Smooth muscle cell (in vitro differentiated cells): ENCODE data around the gene EGR1. TPM values are rescaled to one million over a fixed set of nuclear protein-coding genes. Genes with fewer than 3 reads are reported as not detected.

Experiments used
- DNase-seq: peaks from one replicate; lab custom pipeline; 2025; ENCODE audit not compliant: unreplicated experiment; lab: John Stamatoyannopoulos, UW
- H2AFZ ChIP-seq: fragments of 200-600 bp; sonication (generic); 2 replicates; pipeline ENCODE4 v1.6.0; 2016; ENCODE audit warnings: antibody characterized with exemption, low read depth, mild to moderate bottlenecking
- H3F3A ChIP-seq: fragments of 200-600 bp; sonication (generic); 2 replicates; pipeline ENCODE4 v1.6.0; 2017; ENCODE audit warnings: antibody characterized with exemption, low read depth
- H3K27ac ChIP-seq: fragments of 200-600 bp; sonication (generic); 2 replicates; pipeline ENCODE4 v1.5.1; 2016; ENCODE audit warnings: low read depth, mild to moderate bottlenecking
- H3K27me3 ChIP-seq: fragments of 200-600 bp; sonication (generic); 2 replicates; pipeline ENCODE4 v1.6.1; 2016; ENCODE audit warnings: low read depth, mild to moderate bottlenecking
- H3K36me3 ChIP-seq: fragments of 200-600 bp; sonication (generic); 2 replicates; pipeline ENCODE4 v1.5.1; 2016; ENCODE audit warnings: low read depth
- H3K4me1 ChIP-seq: fragments of 200-600 bp; sonication (generic); 2 replicates; pipeline ENCODE4 v1.5.1; 2016; ENCODE audit warnings: low read depth
- H3K4me2 ChIP-seq: fragments of 200-600 bp; sonication (generic); 2 replicates; pipeline ENCODE4 v1.6.0; 2016; ENCODE audit warnings: mild to moderate bottlenecking
- H3K4me3 ChIP-seq: fragments of 200-600 bp; sonication (generic); 2 replicates; pipeline ENCODE4 v1.5.1; 2016; ENCODE audit warnings: mild to moderate bottlenecking
- H3K79me2 ChIP-seq: fragments of 200-600 bp; sonication (generic); 2 replicates; pipeline ENCODE4 v1.6.0; 2016; ENCODE audit warnings: low read depth, mild to moderate bottlenecking
- H3K9ac ChIP-seq: fragments of 200-600 bp; sonication (generic); 2 replicates; pipeline ENCODE4 v1.6.0; 2016; ENCODE audit warnings: low read depth
- H3K9me3 ChIP-seq: fragments of 200-600 bp; sonication (generic); replicated peaks from 2 replicates; pipeline ENCODE4 v1.5.1; 2016; ENCODE audit warnings: low read depth
- H4K20me1 ChIP-seq: fragments of 200-600 bp; sonication (generic); 2 replicates; pipeline ENCODE4 v1.6.0; 2016; ENCODE audit warnings: low read depth
- WGBS: methylation state at CpG from one replicate; pipeline ENCODE4 v1.1.7; 2016; ENCODE audit warnings: low lambda C conversion rate; 5-methylcytosine and 5-hydroxymethylcytosine counted together
- polyA plus RNA-seq: library from polyadenylated mRNA; unstranded; fragments of >200 nt; fragmentation: Nextera tagmentation; extraction: Ambion mirVana; gene quantifications from 2 replicates; pipeline ENCODE4 v1.2.1, GENCODE V29; 2016
- total RNA-seq: library from RNA; depleted of rRNA; stranded (reverse); fragments of >200 nt; gene quantifications from 2 replicates; pipeline ENCODE4 v1.2.3, GENCODE V29; 2014
- TF ChIP-seq, protein P1 (sequence below): fragments of 200-600 bp; sonication (generic); IDR thresholded peaks from 2 replicates; pipeline ENCODE4 v1.5.1; 2017; ENCODE audit warnings: borderline replicate concordance, mild to moderate bottlenecking, antibody characterized with exemption; ENCODE audit not compliant: insufficient read depth, poor library complexity, severe bottlenecking

The EGR1 gene
- total and polyA plus RNA-seq, 2 experiments from 2014 or later, result 250 to 1,110 TPM

DNA sequence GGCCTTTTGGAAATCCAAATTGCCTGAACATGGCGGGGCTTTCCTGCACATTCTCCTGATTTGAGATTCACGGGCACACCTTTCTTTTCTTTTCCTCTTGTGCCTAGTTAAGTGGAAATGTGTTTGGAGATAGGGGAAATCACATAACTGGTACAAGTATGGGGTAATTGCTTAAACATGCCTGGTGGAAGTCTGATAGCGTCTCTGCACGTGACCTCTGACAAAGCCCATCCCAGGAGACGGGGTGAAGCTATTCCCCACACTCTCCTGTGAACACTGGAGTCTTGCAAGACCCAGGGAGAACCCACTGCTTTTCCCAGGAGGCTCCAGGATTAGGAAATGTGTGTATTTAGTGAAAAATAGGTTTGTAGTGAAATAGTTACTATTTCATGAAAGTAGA is 29.3 kb upstream of the EGR1 start:
- H3K4me2 ChIP-seq, result no peak overlapping the region
- H3K9ac ChIP-seq, result no peak overlapping the region
- H3K4me1 ChIP-seq, result peaks cover 10% of the 10 kb centered on the region
- H3K27me3 ChIP-seq, result no peaks in the 10 kb centered on the region
- H3K9me3 ChIP-seq, result no peaks in the 10 kb centered on the region
- H4K20me1 ChIP-seq, result peaks cover 5% of the 10 kb centered on the region
- TF ChIP-seq, protein P1, sequence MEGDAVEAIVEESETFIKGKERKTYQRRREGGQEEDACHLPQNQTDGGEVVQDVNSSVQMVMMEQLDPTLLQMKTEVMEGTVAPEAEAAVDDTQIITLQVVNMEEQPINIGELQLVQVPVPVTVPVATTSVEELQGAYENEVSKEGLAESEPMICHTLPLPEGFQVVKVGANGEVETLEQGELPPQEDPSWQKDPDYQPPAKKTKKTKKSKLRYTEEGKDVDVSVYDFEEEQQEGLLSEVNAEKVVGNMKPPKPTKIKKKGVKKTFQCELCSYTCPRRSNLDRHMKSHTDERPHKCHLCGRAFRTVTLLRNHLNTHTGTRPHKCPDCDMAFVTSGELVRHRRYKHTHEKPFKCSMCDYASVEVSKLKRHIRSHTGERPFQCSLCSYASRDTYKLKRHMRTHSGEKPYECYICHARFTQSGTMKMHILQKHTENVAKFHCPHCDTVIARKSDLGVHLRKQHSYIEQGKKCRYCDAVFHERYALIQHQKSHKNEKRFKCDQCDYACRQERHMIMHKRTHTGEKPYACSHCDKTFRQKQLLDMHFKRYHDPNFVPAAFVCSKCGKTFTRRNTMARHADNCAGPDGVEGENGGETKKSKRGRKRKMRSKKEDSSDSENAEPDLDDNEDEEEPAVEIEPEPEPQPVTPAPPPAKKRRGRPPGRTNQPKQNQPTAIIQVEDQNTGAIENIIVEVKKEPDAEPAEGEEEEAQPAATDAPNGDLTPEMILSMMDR, result no peak
- peaks cover 4% of the 10 kb centered on the region for H3F3A ChIP-seq
- H3K27ac ChIP-seq, result no peak overlapping the region
- no peak overlapping the region for H2AFZ ChIP-seq
- DNase-seq, result no peak
- H3K36me3 ChIP-seq, result peaks cover 15% of the 10 kb centered on the region
- H3K4me3 ChIP-seq, result no peak overlapping the region
- H3K79me2 ChIP-seq, result no peaks in the 10 kb centered on the region
- WGBS, result 95% methylated on average over 5 of the region's 5 CpGs

DNA sequence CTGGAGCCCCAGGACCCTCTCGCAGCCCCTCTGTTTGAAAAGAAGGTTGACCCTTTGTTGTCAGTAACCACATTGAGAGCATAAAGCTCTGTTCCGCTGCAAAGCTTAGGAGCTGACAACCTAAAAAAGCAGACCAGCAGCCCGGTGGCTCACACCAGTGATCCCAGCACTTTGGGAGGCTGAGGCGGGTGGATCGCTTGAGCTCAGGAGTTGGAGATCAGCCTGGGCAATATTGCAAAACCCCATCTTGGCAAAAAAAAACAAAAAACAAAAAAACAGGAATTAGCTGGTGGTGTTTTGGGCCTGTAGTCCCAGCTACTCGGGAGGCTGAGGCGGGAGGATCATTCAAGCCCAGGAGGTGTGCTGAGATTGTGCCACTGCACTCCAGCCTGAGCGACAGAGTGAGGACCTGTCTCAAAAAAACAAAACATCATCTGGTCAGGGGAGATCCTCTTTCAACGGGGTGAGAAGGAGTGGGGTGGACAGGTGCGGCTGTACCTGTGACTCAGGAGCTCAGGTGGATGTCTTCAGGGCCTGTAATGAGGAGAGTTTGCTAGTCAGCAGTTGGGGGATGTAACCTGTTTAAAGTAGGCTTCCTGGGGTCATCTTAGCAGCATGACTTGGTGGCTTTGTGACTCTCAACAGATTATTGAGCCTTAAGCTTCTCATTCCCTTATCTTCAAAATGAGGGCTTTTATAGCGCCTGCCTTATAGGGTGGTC is 27.1 kb upstream of the EGR1 start:
- no peaks in the 10 kb centered on the region for H3K79me2 ChIP-seq
- 81% methylated on average over 11 of the region's 11 CpGs for WGBS
- DNase-seq, result no peak

DNA sequence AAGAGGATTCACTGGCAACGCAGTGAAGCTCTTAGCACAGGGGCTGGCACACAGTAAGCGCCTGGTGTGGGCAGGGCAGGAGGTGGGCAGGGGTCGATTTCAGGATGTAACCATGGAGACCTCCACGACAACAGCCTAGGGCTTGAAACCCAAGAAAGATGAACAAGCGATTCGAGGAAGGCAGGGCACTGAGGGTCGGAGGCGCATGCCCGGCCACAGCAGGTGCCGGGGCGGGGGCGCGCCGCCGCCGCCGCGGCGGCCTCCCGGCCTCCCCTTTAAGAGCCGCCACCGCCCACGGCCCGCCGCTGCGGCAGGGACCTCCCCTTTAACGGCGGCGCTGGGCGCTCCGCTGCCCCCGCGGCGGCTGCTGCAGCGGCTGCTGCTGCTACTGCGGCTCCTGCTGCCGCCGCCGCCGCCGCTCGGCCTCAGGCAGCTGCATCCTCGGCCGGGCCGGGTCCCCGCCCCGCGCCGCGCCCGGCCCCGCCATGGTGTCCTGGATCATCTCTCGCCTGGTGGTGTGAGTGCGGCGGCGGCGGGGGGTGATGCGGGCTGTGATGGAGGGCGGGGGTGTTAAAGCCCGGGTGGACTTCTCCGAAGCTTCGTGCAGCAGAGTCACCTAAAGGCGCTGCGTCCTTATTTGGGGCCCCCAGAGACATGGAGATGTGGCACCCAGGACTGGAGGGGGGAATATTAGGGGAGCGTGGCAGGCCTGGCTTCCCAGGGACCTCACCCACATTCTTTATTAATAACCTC is 26.4 kb upstream of the EGR1 start, which contains the start of gene REEP2:
TSS of gene REEP2 (plus strand) at position 334 of the 753 bp plus-strand sequence. CDS start at position 486, 152 bp downstream.
- H3K79me2 ChIP-seq, result no peaks in the 10 kb centered on the region
- H2AFZ ChIP-seq, result no peak within 1 kb of the TSS
- no peaks in the 10 kb centered on the region for H3K27me3 ChIP-seq
- no peaks in the 10 kb centered on the region for H3K9me3 ChIP-seq
- peak within 1 kb of the TSS; percentile 96 for H3K4me2 ChIP-seq
- 3% methylated on average over 27 of the region's 65 CpGs for WGBS
- TF ChIP-seq, protein P1, result no peak
- H3K27ac ChIP-seq, result no peak within 1 kb of the TSS
- peaks cover 10% of the 10 kb centered on the region for H3K4me1 ChIP-seq
- peak within 1 kb of the TSS; percentile 25 for H3K9ac ChIP-seq
- H4K20me1 ChIP-seq, result peaks cover 5% of the 10 kb centered on the region
- H3K4me3 ChIP-seq, result peak within 1 kb of the TSS; percentile 68
- peaks cover 10% of the 10 kb centered on the region for H3K36me3 ChIP-seq
- peaks cover 4% of the 10 kb centered on the region for H3F3A ChIP-seq
- DNase-seq, result no peak

More for the DNA sequence above, 27.1 kb upstream of the EGR1 start:
- Histone ChIP-seq H3K4me3 (peak overlapping the region; percentile 68), H3K4me2 (peak overlapping the region; percentile 96), H3F3A (peaks cover 4% of the 10 kb centered on the region), H3K9ac (no peak overlapping the region), H3K4me1 (peaks cover 10% of the 10 kb centered on the region), H4K20me1 (peaks cover 5% of the 10 kb centered on the region), H3K27ac (no peak overlapping the region), H3K27me3 (no peaks in the 10 kb centered on the region), H3K36me3 (peaks cover 10% of the 10 kb centered on the region), H2AFZ (no peak overlapping the region), H3K9me3 (no peaks in the 10 kb centered on the region)
- TF ChIP-seq, protein P1, result no peak
